ENCODE measurements around the gene DHX40.
"Not testable (repeated sequence)": the region's sequence is repeated elsewhere in the genome, so short reads cannot be mapped to it uniquely, and the experiment has no call there.

The DHX40 gene

GRCh38 chr17:59627770-59628171 lies 62.4 kb downstream of the DHX40 start:
- DNase-seq (ENCODE audit: low read depth in 2 of 2) = no peak

GRCh38 chr17:59629174-59629573 lies 63.8 kb downstream of the DHX40 start:
- no peak for DNase-seq (ENCODE audit: low read depth in 2 of 2)

GRCh38 chr17:59631276-59631675 lies 65.9 kb downstream of the DHX40 start:
- no peak for DNase-seq (ENCODE audit: low read depth in 2 of 2)

- DNase-seq (ENCODE audit: low read depth in 2 of 2) = no peak
Observed at GRCh38 chr17:59632398-59632797, 67.0 kb downstream of the DHX40 start.

- DNase-seq (ENCODE audit: low read depth in 2 of 2) = no peak
Observed at GRCh38 chr17:59633658-59634359, 68.4 kb downstream of the DHX40 start.

- DNase-seq (ENCODE audit: low read depth in 2 of 2) = no peak
Observed at GRCh38 chr17:59634632-59635541, 69.5 kb downstream of the DHX40 start.

- no peak for DNase-seq (ENCODE audit: low read depth in 2 of 2)
Observed at GRCh38 chr17:59637611-59638310, 72.4 kb downstream of the DHX40 start.

GRCh38 chr17:59638553-59638952 lies 73.1 kb downstream of the DHX40 start:
- DNase-seq (ENCODE audit: low read depth in 2 of 2) = no peak

GRCh38 chr17:59641799-59642484 lies 76.5 kb downstream of the DHX40 start:
- DNase-seq (ENCODE audit: low read depth in 2 of 2) = no peak

- no peak for DNase-seq (ENCODE audit: low read depth in 2 of 2)
Observed at GRCh38 chr17:59642565-59642964, 77.2 kb downstream of the DHX40 start.

GRCh38 chr17:59643159-59644140 lies 78.0 kb downstream of the DHX40 start:
- no peak for DNase-seq (ENCODE audit: low read depth in 2 of 2)

GRCh38 chr17:59647288-59647687 lies 81.9 kb downstream of the DHX40 start:
- DNase-seq (ENCODE audit: low read depth in 2 of 2) = no peak

- DNase-seq (ENCODE audit: low read depth in 2 of 2) = no peak
Observed at GRCh38 chr17:59649886-59650285, 84.5 kb downstream of the DHX40 start.

GRCh38 chr17:59650642-59651041 lies 85.2 kb downstream of the DHX40 start:
- DNase-seq (ENCODE audit: low read depth in 2 of 2) = no peak

GRCh38 chr17:59651346-59651745 lies 85.9 kb downstream of the DHX40 start:
- no peak for DNase-seq (ENCODE audit: low read depth in 2 of 2)

- DNase-seq (ENCODE audit: low read depth in 2 of 2) = no peak
Observed at GRCh38 chr17:59652119-59652518, 86.7 kb downstream of the DHX40 start.

- not testable (repeated sequence) for DNase-seq (ENCODE audit: low read depth in 2 of 2)
Observed at GRCh38 chr17:59656624-59657023, 91.2 kb downstream of the DHX40 start.
